CD14-positive monocyte (primary cell): ENCODE measurements around the gene CAMKV. TPM values are rescaled to one million over a fixed set of nuclear protein-coding genes. Genes with fewer than 3 reads are reported as not detected.
A peak's percentile ranks its signal among the peaks of the same experiment; 100 is the strongest.

ENCODE experiments used
- DNase-seq, 3 donors: peaks; one replicate each; pipeline ENCODE4 v3.0.0-alpha.2; 2011 to 2022
- H2AFZ ChIP-seq: 2 replicates; pipeline ENCODE4 v1.6.0; 2012; ENCODE audit warnings: mild to moderate bottlenecking, low read depth, low read length, inconsistent platforms; ENCODE audit not compliant: insufficient read depth, poor library complexity, severe bottlenecking
- H3K27ac ChIP-seq, 2 donors: 1 replicate in 1 of 2; 2 replicates in 1 of 2; pipeline ENCODE4 v1.5.1; 2012 to 2013; ENCODE audit warnings: low read length in 2 of 2, control low read depth in 1 of 2, inconsistent platforms in 1 of 2, low read depth in 1 of 2, mild to moderate bottlenecking in 1 of 2
- H3K27me3 ChIP-seq, 2 donors: one replicate each; pipeline versions ENCODE4 v1.6.0 to v1.6.1; 2011 to 2013; ENCODE audit warnings: low read length in 2 of 2; ENCODE audit not compliant: control insufficient read depth in 2 of 2, insufficient read depth in 2 of 2
- H3K36me3 ChIP-seq, 2 donors: replicated peaks in 1 of 2; 1 replicate in 1 of 2; 2 replicates in 1 of 2; pipeline versions ENCODE4 v1.5.1 to v1.6.1; 2012 to 2013; ENCODE audit warnings: low read length in 2 of 2, control low read depth in 1 of 2, inconsistent platforms in 1 of 2, mild to moderate bottlenecking in 1 of 2; ENCODE audit not compliant: insufficient read depth in 2 of 2, control insufficient read depth in 1 of 2
- H3K4me1 ChIP-seq, 2 donors: 1 replicate in 1 of 2; 2 replicates in 1 of 2; pipeline versions ENCODE4 v1.5.1 to v1.6.1; 2012 to 2013; ENCODE audit warnings: low read length in 2 of 2, control low read depth in 1 of 2, inconsistent platforms in 1 of 2, mild to moderate bottlenecking in 1 of 2, moderate library complexity in 1 of 2; ENCODE audit not compliant: insufficient read depth in 2 of 2, control insufficient read depth in 1 of 2
- H3K4me2 ChIP-seq: replicated peaks from 2 replicates; pipeline ENCODE3; 2012; ENCODE audit warnings: low read length, moderate library complexity, mild to moderate bottlenecking; ENCODE audit not compliant: poor library complexity, severe bottlenecking; ENCODE audit errors: extremely low read depth
- H3K4me3 ChIP-seq, 3 experiments: fragments of 200-600 bp in 1 of 3; sonication (generic) in 1 of 3; replicated peaks in 1 of 3; 1 replicate in 2 of 3; 2 replicates in 1 of 3; pipeline ENCODE4 v1.5.1; 2011 to 2013; ENCODE audit warnings: low read length in 3 of 3, mild to moderate bottlenecking in 3 of 3, control low read depth in 2 of 3, low read depth in 2 of 3, inconsistent platforms in 1 of 3, moderate library complexity in 1 of 3
- H3K79me2 ChIP-seq: 2 replicates; pipeline ENCODE4 v1.6.0; 2012; ENCODE audit warnings: mild to moderate bottlenecking, control low read depth, inconsistent platforms, low read length, moderate library complexity; ENCODE audit not compliant: insufficient read depth
- H3K9ac ChIP-seq: 2 replicates; pipeline ENCODE4 v1.6.0; 2017; ENCODE audit warnings: low read length, mild to moderate bottlenecking; ENCODE audit not compliant: insufficient read depth, poor library complexity, severe bottlenecking
- H3K9me3 ChIP-seq, 2 donors: replicated peaks in 1 of 2; 1 replicate in 1 of 2; 2 replicates in 1 of 2; pipeline versions ENCODE4 v1.5.1 to v1.6.1; 2012 to 2013; ENCODE audit warnings: low read length in 2 of 2, control low read depth in 1 of 2; ENCODE audit not compliant: control insufficient read depth in 1 of 2, insufficient read depth in 1 of 2
- H4K20me1 ChIP-seq: 2 replicates; pipeline ENCODE4 v1.6.0; 2012; ENCODE audit warnings: mild to moderate bottlenecking, low read length, control low read depth, moderate library complexity; ENCODE audit not compliant: insufficient read depth
- H3K27ac Mint-ChIP-seq, 7 donors: one replicate each; pipeline ENCODE4 v1.8.0; 2020; ENCODE audit warnings: mild to moderate bottlenecking in 7 of 7, mixed read lengths in 7 of 7, moderate library complexity in 6 of 7, inconsistent platforms in 2 of 7
- H3K27me3 Mint-ChIP-seq, 3 donors: one replicate each; pipeline ENCODE4 v1.8.0; 2021 to 2022; ENCODE audit warnings: low read depth in 3 of 3, mild to moderate bottlenecking in 3 of 3, mixed read lengths in 3 of 3, moderate library complexity in 3 of 3, inconsistent platforms in 1 of 3
- H3K36me3 Mint-ChIP-seq, 2 donors: one replicate each; pipeline ENCODE4 v1.8.0; 2020; ENCODE audit warnings: mixed read lengths in 2 of 2, inconsistent platforms in 1 of 2, mild to moderate bottlenecking in 1 of 2
- H3K4me1 Mint-ChIP-seq: one replicate; pipeline ENCODE4 v1.8.0; 2020; ENCODE audit warnings: mild to moderate bottlenecking, mixed read lengths
- H3K4me3 Mint-ChIP-seq, 2 donors: one replicate each; pipeline ENCODE4 v1.8.0; 2020; ENCODE audit warnings: mild to moderate bottlenecking in 2 of 2, mixed read lengths in 2 of 2, moderate library complexity in 1 of 2
- H3K9me3 Mint-ChIP-seq, 7 donors: one replicate each; pipeline ENCODE4 v1.8.0; 2020 to 2022; ENCODE audit warnings: mixed read lengths in 7 of 7, mild to moderate bottlenecking in 6 of 7, moderate library complexity in 6 of 7, inconsistent platforms in 2 of 7
- whole genome bisulfite sequencing: methylation state at CpG from one replicate; pipeline ENCODE4 v1.1.5; 2013; ENCODE audit warnings: missing lambda C conversion rate; ENCODE audit not compliant: insufficient coverage; 5-methylcytosine and 5-hydroxymethylcytosine counted together
- intact Hi-C, 2 donors: fragments of 100-400 bp; cut with micrococcal nuclease; formaldehyde crosslinking; loops; one replicate each; pipeline versions ENCODE4 v1.15.0 to v1.15.1; 2023
- polyA plus RNA-seq, 3 donors: library from polyadenylated mRNA; depleted of rRNA in 1 of 3; unstranded in 2 of 3; stranded (reverse) in 1 of 3; fragments of 300-500 nt in 2 of 3; fragments of >200 nt in 1 of 3; fragmentation: Illumina TruSeq in 2 of 3; gene quantifications; 1 replicate in 2 of 3; 2 replicates in 1 of 3; pipeline ENCODE4 v1.2.3, GENCODE V29; 2012 to 2021
- TF ChIP-seq, protein P1 (sequence below): fragments of 200-600 bp; IDR thresholded peaks from one replicate; pipeline ENCODE4 v1.8.0; 2022; ENCODE audit warnings: antibody characterized with exemption, mild to moderate bottlenecking

CAMKV gene
- polyA plus RNA-seq, 3 donors = 0.03 to 0.10 TPM; not detected in 1

DNA sequence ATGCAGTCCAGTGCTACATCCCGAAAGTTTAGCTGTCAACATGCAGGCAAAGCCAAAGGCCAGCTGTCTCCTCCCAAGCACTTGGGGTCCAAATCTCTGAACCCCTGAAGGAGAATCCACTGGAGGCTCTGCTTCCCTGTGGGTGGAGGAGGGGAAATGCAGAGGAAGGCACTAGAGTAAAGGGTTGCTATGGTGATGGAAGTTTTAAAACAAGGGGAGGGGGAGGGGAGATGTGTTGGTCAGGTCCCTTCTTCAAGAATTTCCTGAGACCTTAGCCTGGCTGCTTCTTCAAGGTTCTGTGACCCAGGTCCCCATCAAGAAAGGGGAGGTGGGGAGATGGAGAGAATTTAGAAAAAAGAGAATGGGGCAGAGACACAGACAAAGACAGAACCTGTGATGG, 2.3 kb downstream of the CAMKV start:
- H3K4me2 ChIP-seq = no peak overlapping the region
- H3K4me1 Mint-ChIP-seq = peaks cover 5% of the 10 kb centered on the region

DNA sequence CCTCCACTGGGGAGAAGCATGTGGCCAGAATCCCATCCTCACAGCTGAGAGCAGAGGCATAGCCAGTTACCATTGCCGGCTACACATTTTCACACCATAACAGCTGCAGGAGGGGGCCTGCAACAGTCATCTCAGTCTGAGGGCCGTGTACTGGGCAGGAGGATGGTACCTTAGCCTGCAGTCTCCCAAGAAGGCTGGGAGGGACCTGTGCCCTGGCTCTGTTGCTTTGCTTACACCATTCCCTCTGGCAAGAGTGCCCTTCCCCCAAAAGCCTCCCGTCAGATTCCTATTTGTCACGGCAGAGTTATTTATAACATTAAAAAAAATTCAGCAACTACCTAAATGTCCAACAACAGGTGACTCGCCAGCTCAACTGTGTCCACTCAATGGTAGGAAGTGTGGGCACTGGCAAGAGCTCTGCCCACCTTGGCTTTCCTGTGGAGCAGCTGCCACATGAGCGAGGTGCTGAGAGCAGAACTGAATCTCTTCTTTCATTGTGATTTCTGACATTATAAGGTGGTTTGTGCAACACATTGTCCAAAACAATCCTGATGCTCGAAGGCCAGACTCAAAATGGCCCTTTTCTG, 4.4 kb downstream of the CAMKV start:
- H3K79me2 ChIP-seq = no peaks in the 10 kb centered on the region
- 80% methylated on average over 1 of the region's 7 CpGs for WGBS
- DNase-seq = no peak
- no peak overlapping the region for H3K9ac ChIP-seq
- H3K9me3 ChIP-seq = no peaks in the 10 kb centered on the region
- H3K9me3 Mint-ChIP-seq = peaks cover 0 to 15% (median 3%) of the 10 kb centered on the region in 7 donors
- no peak overlapping the region for H3K4me3 Mint-ChIP-seq
- H2AFZ ChIP-seq = no peak overlapping the region
- H3K27ac Mint-ChIP-seq = peak overlapping the region in 1 of 7 donors; percentile 63
- no peaks in the 10 kb centered on the region for H3K36me3 ChIP-seq
- H3K4me3 ChIP-seq = no peak overlapping the region
- H3K27me3 ChIP-seq = peaks cover 14 to 46% of the 10 kb centered on the region in 2 donors
- H3K27ac ChIP-seq = no peak overlapping the region
- peaks cover 5% of the 10 kb centered on the region for H3K4me1 Mint-ChIP-seq
- TF ChIP-seq, protein P1, sequence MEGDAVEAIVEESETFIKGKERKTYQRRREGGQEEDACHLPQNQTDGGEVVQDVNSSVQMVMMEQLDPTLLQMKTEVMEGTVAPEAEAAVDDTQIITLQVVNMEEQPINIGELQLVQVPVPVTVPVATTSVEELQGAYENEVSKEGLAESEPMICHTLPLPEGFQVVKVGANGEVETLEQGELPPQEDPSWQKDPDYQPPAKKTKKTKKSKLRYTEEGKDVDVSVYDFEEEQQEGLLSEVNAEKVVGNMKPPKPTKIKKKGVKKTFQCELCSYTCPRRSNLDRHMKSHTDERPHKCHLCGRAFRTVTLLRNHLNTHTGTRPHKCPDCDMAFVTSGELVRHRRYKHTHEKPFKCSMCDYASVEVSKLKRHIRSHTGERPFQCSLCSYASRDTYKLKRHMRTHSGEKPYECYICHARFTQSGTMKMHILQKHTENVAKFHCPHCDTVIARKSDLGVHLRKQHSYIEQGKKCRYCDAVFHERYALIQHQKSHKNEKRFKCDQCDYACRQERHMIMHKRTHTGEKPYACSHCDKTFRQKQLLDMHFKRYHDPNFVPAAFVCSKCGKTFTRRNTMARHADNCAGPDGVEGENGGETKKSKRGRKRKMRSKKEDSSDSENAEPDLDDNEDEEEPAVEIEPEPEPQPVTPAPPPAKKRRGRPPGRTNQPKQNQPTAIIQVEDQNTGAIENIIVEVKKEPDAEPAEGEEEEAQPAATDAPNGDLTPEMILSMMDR = no peak
- peaks cover 3 to 12% of the 10 kb centered on the region in 2 donors for H3K4me1 ChIP-seq
- no peak overlapping the region for H3K4me2 ChIP-seq
- H3K36me3 Mint-ChIP-seq = no peaks in the 10 kb centered on the region
- intact Hi-C loops = no loop called here
- no peaks in the 10 kb centered on the region for H4K20me1 ChIP-seq
- H3K27me3 Mint-ChIP-seq = peaks cover 31 to 71% (median 49%) of the 10 kb centered on the region in 3 donors

More for the DNA sequence above, 2.3 kb downstream of the CAMKV start:
- WGBS = no CpG with 5 or more reads among the region's 1 CpG
- Histone ChIP-seq H3K36me3 (no peaks in the 10 kb centered on the region), H3K9ac (no peak overlapping the region), H3K27me3 (peaks cover 14 to 57% of the 10 kb centered on the region in 2 donors), H3K4me3 (no peak overlapping the region), H3K79me2 (no peaks in the 10 kb centered on the region), H3K4me1 (peaks cover 3 to 12% of the 10 kb centered on the region in 2 donors), H3K27ac (no peak overlapping the region), H3K9me3 (no peaks in the 10 kb centered on the region), H4K20me1 (no peaks in the 10 kb centered on the region), H2AFZ (no peak overlapping the region)
- DNase-seq = no peak
- TF ChIP-seq, protein P1 = no peak
- no peak overlapping the region for H3K4me3 Mint-ChIP-seq
- intact Hi-C loops = no loop called here
- H3K27me3 Mint-ChIP-seq = peaks cover 34 to 77% (median 57%) of the 10 kb centered on the region in 3 donors
- H3K27ac Mint-ChIP-seq = no peak overlapping the region
- H3K9me3 Mint-ChIP-seq = peaks cover 0 to 10% (median 3%) of the 10 kb centered on the region in 7 donors
- no peaks in the 10 kb centered on the region for H3K36me3 Mint-ChIP-seq
